GM18508 (cell line): Measurements from ENCODE around the gene PMAIP1.
"Not testable (repeated sequence)": the region's sequence is repeated elsewhere in the genome, so short reads cannot be mapped to it uniquely, and the experiment has no call there.

Experiments
- ATAC-seq: cut with Tn5 transposase; IDR thresholded peaks from one replicate; pipeline ENCODE4 v1.9.1; 2021; ENCODE audit warnings: moderate number of reproducible peaks; ENCODE audit not compliant: insufficient read depth, unreplicated experiment

PMAIP1 gene

GRCh38 chr18:59899298-59900221, at the start of gene PMAIP1:
Gene PMAIP1 (plus strand): TSS chr18:59899996. CDS start chr18:59900178, 182 bp downstream.
- ATAC-seq = peak; percentile 25

GRCh38 chr18:59851784-59852399, 47.9 kb upstream of the PMAIP1 start:
- ATAC-seq = no peak

- no peak for ATAC-seq
These were observed 47.2 kb upstream of the PMAIP1 start for GRCh38 chr18:59852548-59852947.

- no peak for ATAC-seq
These were observed 46.4 kb upstream of the PMAIP1 start for GRCh38 chr18:59853380-59853779.

GRCh38 chr18:59853988-59854387, 45.8 kb upstream of the PMAIP1 start:
- not testable (repeated sequence) for ATAC-seq

- ATAC-seq = no peak
These were observed 38.8 kb upstream of the PMAIP1 start for GRCh38 chr18:59861009-59861408.

GRCh38 chr18:59861963-59862819, 37.6 kb upstream of the PMAIP1 start:
- peak; percentile 80 for ATAC-seq

GRCh38 chr18:59865241-59865986, 34.4 kb upstream of the PMAIP1 start:
- no peak for ATAC-seq

- no peak for ATAC-seq
These were observed 33.1 kb upstream of the PMAIP1 start for GRCh38 chr18:59866551-59867269.

GRCh38 chr18:59867337-59868104, 32.3 kb upstream of the PMAIP1 start:
- ATAC-seq = no peak

- ATAC-seq = no peak
These were observed 29.1 kb upstream of the PMAIP1 start for GRCh38 chr18:59870623-59871130.

- ATAC-seq = no peak
These were observed 28.0 kb upstream of the PMAIP1 start for GRCh38 chr18:59871711-59872362.

GRCh38 chr18:59873641-59874040, 26.2 kb upstream of the PMAIP1 start:
- ATAC-seq = no peak

- ATAC-seq = no peak
These were observed 25.6 kb upstream of the PMAIP1 start for GRCh38 chr18:59874166-59874565.

- ATAC-seq = peak; percentile 68
These were observed 23.5 kb upstream of the PMAIP1 start for GRCh38 chr18:59876310-59876626.

- ATAC-seq = no peak
These were observed 22.4 kb upstream of the PMAIP1 start for GRCh38 chr18:59877361-59877760.

GRCh38 chr18:59878644-59879043, 21.2 kb upstream of the PMAIP1 start:
- peak; percentile 33 for ATAC-seq
